Bronchial epithelial cell (primary cell): ENCODE data around the gene EIF4G1. TPM values are rescaled to one million over a fixed set of nuclear protein-coding genes. Genes with fewer than 3 reads are reported as not detected.
A peak's percentile ranks its signal among the peaks of the same experiment; 100 is the strongest.

Experiments used
- DNase-seq: peaks from one replicate; pipeline ENCODE4 v3.0.0-alpha.2; 2010; ENCODE audit warnings: low read depth
- FAIRE-seq: peaks from 2 replicates; lab custom pipeline; 2011; peaks lifted over from hg19 to GRCh38; lab: Jason Lieb, UNC
- H3K27me3 ChIP-seq: 2 replicates; pipeline ENCODE4 v1.5.1; 2011; ENCODE audit warnings: low read length; ENCODE audit not compliant: control insufficient read depth, insufficient read depth
- H3K36me3 ChIP-seq: 2 replicates; pipeline ENCODE4 v1.5.1; 2011; ENCODE audit warnings: low read length; ENCODE audit not compliant: control insufficient read depth, insufficient read depth
- H3K4me3 ChIP-seq: 2 replicates; pipeline ENCODE4 v1.5.1; 2011; ENCODE audit warnings: mild to moderate bottlenecking, low read depth, low read length, control low read depth
- total RNA-seq: library from RNA; depleted of rRNA; stranded (reverse); fragments of >200 nt; gene quantifications from 2 replicates; pipeline ENCODE4 v1.2.1, GENCODE V29; 2014
- TF ChIP-seq, protein P1 (sequence below): IDR thresholded peaks from 2 replicates; pipeline ENCODE4 v1.5.1; 2011; ENCODE audit warnings: mild to moderate bottlenecking, moderate library complexity, low read length, control low read depth, inconsistent platforms; ENCODE audit not compliant: insufficient read depth, severe bottlenecking

The EIF4G1 gene
- total RNA-seq, 1 donor from 2014 or later = 244 TPM

DNA sequence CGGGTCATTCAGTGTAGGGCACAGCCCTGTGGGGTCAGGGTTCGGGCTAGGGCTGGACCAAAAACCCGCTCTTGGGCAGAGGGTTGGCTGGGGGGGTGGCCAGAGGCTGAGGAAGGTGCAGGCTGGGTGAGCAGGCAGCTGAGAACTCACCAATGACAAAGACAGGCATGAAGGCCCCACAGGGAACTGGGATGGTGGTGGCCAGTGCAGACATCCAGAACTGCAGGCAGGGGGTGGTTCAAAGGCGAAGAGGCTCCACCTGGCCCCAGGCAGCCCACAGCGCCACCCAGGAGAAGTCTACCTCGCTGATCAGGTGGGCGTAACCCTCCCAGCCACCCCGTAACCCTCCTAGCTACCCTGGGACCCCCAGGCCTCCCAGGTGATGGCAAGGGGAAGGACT lies 40.3 kb downstream of the EIF4G1 start:
- H3K36me3 ChIP-seq = peaks cover 4% of the 10 kb centered on the region
- DNase-seq (no peak), FAIRE-seq (no peak)

DNA sequence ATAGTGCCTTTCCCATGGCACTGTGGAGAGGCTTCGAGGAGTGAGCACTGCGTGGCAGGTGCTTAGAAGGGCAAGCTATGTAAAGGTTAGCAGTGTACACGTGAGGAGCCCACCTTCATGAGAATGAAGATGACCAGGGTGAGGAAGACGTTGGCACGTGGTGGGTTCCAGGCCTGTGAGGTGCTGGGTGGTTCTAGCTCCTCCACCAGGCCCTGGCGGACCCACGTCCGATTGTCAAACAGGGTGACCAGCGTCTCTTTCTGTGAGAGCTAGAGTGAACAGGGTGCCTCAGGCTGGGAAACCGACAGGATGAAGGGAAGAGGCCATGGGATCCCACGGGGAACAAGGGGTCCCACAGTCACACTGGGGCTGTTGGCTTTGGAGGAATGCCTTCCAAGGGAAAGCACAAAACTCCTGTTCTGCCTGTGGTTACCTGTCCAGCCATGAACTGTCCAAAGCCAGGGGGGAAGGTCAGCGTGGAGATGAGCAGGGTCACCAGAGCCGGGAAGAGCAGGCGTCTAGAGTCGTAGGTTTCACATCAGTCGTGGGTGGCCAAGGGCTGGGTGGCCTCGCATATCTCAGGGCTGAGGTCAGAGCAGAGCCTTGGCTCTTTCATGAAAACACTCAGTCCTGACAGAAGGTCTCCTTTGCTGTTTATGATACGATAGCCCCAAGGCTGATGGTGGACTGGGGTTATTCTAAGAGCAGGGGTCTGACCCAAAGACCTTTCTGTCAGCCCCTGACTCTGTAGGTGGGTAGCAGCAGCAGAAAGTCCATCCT lies 41.0 kb downstream of the EIF4G1 start:
- FAIRE-seq (peak; percentile 47), DNase-seq (no peak)
- Histone ChIP-seq H3K36me3 (peaks cover 4% of the 10 kb centered on the region), H3K4me3 (no peak overlapping the region), H3K27me3 (no peaks in the 10 kb centered on the region)
- TF ChIP-seq, protein P1, sequence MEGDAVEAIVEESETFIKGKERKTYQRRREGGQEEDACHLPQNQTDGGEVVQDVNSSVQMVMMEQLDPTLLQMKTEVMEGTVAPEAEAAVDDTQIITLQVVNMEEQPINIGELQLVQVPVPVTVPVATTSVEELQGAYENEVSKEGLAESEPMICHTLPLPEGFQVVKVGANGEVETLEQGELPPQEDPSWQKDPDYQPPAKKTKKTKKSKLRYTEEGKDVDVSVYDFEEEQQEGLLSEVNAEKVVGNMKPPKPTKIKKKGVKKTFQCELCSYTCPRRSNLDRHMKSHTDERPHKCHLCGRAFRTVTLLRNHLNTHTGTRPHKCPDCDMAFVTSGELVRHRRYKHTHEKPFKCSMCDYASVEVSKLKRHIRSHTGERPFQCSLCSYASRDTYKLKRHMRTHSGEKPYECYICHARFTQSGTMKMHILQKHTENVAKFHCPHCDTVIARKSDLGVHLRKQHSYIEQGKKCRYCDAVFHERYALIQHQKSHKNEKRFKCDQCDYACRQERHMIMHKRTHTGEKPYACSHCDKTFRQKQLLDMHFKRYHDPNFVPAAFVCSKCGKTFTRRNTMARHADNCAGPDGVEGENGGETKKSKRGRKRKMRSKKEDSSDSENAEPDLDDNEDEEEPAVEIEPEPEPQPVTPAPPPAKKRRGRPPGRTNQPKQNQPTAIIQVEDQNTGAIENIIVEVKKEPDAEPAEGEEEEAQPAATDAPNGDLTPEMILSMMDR = no peak

More for the DNA sequence above, 40.3 kb downstream of the EIF4G1 start:
- Histone ChIP-seq H3K4me3 (no peak overlapping the region), H3K27me3 (no peaks in the 10 kb centered on the region)
- TF ChIP-seq, protein P1 = no peak

DNA sequence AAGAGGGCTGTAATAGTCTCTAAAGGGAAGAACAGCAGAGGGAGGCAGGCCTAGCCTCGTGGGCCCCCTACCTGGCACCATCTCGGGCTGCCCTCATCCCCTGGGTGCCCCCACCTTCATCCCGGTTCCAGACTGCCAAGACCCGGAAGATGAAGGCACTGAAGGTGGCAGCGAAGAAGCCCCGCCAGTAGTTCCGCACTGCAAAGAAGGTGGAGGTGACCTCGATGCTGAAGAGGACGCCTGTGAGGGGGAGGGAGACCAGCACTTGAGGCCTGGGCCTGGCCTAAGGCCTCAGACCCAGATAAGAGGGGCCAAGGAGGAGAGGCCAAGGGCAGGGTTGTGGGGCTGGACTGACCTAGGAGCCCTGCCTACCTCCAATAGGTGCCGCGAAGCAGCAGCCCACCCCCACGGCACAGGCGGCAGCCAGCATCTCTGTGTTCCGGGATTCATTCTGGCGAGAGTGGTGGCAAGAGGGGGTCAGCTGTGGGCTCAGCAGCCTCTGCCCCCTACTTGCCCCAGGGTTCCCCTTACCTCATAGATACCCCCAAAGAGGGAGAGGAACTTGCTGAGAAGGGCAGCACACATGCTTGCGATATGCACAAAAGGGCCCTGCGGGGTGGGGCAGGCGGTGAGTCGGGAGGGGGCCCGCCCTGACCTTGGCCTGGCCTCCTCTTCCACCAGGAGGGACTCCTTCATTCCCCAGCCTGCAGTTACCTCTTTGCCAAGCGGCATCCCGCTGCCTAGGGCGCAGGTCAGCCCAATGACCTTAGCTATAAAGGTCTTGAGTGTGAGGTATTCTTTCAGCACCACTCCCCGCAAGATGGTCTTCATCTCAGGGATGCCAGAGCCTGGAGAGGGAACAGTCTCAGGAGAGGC lies 43.1 kb downstream of the EIF4G1 start:
- H3K27me3 ChIP-seq = no peaks in the 10 kb centered on the region
- no peak for FAIRE-seq

DNA sequence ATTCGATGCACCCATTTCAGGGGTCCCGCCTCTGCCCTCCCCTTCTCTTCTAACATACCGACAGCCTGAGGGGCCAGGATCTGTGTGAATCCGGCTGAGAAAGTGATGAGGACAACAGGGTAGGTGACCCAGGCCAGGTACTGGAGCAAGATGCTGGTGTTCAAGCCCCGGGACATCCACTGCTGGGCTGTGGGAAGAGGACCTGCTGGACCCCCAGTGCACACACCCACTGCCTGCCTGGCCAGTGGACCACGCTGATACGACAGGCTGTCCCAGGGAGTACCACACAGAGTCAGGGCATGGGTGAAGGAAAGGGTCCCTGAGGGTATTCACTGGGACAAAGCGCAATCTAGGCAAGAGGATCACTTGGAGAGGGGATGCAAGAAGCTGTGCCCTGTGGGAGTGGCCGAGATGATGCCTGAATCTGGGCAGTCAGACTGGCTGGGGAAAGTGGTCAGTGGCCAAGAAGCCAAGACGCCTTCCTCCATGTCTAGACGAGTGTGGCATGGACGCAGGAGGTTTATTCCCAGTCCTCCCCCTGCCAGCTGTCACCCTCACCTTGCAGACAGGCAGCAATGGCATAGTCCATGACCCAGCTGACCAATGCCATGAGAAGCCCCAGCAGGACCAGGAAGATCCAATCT lies 43.8 kb downstream of the EIF4G1 start:
- Histone ChIP-seq H3K27me3 (no peaks in the 10 kb centered on the region), H3K36me3 (peaks cover 4% of the 10 kb centered on the region), H3K4me3 (no peak overlapping the region)
- FAIRE-seq (no peak), DNase-seq (no peak)
- TF ChIP-seq, protein P1 = no peak

More for the DNA sequence above, 43.1 kb downstream of the EIF4G1 start:
- Histone ChIP-seq H3K36me3 (peaks cover 4% of the 10 kb centered on the region), H3K4me3 (no peak overlapping the region)
- no peak for DNase-seq
- TF ChIP-seq, protein P1 = no peak

DNA sequence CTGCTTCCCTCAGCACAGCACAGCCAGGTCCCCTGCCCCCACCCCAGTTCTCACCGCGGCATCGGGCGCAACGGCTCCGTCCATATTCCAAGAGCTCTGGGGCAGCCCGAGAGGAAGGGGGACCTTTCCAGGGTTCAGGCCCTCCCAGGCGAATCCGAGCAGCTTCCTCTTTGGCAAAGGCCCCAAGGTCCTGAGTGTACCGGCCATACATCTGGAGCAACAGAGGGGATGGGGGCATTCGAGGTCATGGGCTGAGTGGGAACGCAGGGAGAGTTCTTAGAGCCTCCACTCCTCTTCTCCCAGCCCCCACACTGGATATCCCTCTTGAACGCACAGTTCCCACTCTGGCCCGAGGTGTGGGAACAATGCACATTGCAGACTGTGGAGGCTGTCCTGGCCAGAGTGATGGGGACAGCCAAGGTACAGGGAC lies 44.5 kb downstream of the EIF4G1 start:
- H3K27me3 ChIP-seq = no peaks in the 10 kb centered on the region
- TF ChIP-seq, protein P1 = no peak
- H3K36me3 ChIP-seq = peaks cover 4% of the 10 kb centered on the region
- FAIRE-seq (no peak), DNase-seq (no peak)
- no peak overlapping the region for H3K4me3 ChIP-seq
